OCI-LY3 (cell line): Measurements from ENCODE around the gene LBHD1.

Experiments
- EZH2phosphoT487 ChIP-seq: fragments of 200-600 bp; shearing (Covaris generic); IDR thresholded peaks from 2 replicates; pipeline ENCODE4 v1.6.1; 2018; ENCODE audit warnings: antibody characterized with exemption, mixed run types, low read depth
- TF ChIP-seq, protein P1 (sequence below): fragments of 200-600, 300-600 bp; sonication (generic); IDR thresholded peaks from 2 replicates; pipeline ENCODE4 v1.5.1; 2014; ENCODE audit warnings: antibody characterized with exemption, low read length, low read depth

DNA sequence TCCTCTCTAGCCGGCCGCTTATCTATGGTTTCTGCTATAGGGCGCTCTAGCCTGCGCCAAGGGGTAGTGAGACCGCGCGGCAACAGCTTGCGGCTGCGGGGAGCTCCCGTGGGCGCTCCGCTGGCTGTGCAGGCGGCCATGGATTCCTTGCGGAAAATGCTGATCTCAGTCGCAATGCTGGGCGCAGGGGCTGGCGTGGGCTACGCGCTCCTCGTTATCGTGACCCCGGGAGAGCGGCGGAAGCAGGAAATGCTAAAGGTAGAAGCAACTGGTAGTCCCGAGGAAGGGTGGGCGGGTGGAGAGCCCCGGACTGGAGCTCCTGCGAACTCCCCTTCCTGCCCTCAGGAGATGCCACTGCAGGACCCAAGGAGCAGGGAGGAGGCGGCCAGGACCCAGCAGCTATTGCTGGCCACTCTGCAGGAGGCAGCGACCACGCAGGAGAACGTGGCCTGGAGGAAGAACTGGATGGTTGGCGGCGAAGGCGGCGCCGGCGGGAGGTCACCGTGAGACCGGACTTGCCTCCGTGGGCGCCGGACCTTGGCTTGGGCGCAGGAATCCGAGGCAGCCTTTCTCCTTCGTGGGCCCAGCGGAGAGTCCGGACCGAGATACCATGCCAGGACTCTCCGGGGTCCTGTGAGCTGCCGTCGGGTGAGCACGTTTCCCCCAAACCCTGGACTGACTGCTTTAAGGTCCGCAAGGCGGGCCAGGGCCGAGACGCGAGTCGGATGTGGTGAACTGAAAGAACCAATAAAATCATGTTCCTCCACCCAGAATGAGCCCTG lies at the start of gene LBHD1, which contains the start of gene UQCC3:
- TF ChIP-seq, protein P1, sequence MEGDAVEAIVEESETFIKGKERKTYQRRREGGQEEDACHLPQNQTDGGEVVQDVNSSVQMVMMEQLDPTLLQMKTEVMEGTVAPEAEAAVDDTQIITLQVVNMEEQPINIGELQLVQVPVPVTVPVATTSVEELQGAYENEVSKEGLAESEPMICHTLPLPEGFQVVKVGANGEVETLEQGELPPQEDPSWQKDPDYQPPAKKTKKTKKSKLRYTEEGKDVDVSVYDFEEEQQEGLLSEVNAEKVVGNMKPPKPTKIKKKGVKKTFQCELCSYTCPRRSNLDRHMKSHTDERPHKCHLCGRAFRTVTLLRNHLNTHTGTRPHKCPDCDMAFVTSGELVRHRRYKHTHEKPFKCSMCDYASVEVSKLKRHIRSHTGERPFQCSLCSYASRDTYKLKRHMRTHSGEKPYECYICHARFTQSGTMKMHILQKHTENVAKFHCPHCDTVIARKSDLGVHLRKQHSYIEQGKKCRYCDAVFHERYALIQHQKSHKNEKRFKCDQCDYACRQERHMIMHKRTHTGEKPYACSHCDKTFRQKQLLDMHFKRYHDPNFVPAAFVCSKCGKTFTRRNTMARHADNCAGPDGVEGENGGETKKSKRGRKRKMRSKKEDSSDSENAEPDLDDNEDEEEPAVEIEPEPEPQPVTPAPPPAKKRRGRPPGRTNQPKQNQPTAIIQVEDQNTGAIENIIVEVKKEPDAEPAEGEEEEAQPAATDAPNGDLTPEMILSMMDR, result no peak
- TF ChIP-seq EZH2phosphoT487, result no peak
